Amniotic epithelial cell (primary cell): ENCODE measurements around the gene GATAD2B.
A peak's percentile ranks its signal among the peaks of the same experiment; 100 is the strongest.

Experiments used
- DNase-seq: peaks from one replicate; pipeline ENCODE4 v3.0.0-alpha.2; 2010; ENCODE audit warnings: low read depth

Gene GATAD2B

GRCh38 chr1:153922972-153923925, at the start of gene GATAD2B:
GATAD2B (minus strand) TSS chr1:153922972; CDS start chr1:153828347, 94,625 bp downstream.
- peak; percentile 100 for DNase-seq

- no peak for DNase-seq
These were observed 47.6 kb upstream of the GATAD2B start for GRCh38 chr1:153970346-153970745.

DNA sequence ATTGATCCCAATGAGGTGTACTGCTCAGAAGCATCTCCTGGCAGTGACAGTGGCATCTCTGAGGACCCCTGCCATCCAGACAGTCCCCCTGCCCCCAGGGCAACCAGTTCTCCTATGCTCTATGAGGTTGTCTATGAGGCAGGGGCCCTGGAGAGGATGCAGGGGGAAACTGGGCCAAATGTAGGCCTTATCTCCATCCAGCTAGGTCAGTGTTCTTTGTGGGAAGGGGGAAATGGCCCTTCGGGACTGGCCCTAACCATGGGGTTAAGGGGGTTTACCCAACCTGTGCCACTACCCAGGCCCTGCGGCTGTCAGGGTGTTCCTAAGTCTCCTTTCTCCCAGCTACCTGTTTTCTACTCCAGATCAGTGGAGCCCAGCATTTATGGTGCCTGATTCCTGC, 46.2 kb upstream of the GATAD2B start:
- no peak for DNase-seq

GRCh38 chr1:153968408-153968807, 45.6 kb upstream of the GATAD2B start:
- no peak for DNase-seq

- DNase-seq, result no peak
These were observed 45.2 kb upstream of the GATAD2B start for GRCh38 chr1:153968000-153968363.

GRCh38 chr1:153967107-153967999, 44.6 kb upstream of the GATAD2B start, which contains the start of gene CREB3L4:
CREB3L4 (plus strand) TSS chr1:153967902; CDS start chr1:153968526, 624 bp downstream.
- peak; percentile 99 for DNase-seq

DNA sequence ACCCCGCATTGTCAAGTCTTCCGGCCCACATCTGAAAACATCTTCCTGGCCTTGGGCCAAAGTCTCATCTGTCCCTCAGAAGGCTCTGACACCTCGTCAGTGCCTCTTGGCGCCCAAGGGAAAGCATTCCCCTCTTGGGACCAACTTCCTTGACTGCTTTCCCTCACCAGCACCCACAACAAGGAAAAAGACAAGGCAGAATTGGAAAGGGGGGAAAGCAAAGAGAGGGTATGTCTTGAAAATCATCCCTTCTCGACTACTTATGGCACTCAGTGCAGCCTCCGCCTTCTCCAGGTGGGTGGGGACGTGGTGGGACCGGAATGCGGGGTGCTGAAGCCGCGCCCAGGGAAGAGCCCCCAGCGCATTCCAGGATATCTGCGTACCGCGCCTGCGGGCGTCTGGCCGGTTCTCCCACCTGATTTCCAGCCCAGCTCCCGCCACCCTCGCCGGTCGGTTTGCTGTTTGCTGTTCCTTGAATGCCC, 41.1 kb upstream of the GATAD2B start:
- DNase-seq, result peak; percentile 43

GRCh38 chr1:153963030-153963849, 40.5 kb upstream of the GATAD2B start, which contains the start of gene SLC39A1:
SLC39A1 (minus strand) TSS chr1:153963537; CDS start chr1:153962715, 822 bp downstream.
- peak; percentile 94 for DNase-seq

DNA sequence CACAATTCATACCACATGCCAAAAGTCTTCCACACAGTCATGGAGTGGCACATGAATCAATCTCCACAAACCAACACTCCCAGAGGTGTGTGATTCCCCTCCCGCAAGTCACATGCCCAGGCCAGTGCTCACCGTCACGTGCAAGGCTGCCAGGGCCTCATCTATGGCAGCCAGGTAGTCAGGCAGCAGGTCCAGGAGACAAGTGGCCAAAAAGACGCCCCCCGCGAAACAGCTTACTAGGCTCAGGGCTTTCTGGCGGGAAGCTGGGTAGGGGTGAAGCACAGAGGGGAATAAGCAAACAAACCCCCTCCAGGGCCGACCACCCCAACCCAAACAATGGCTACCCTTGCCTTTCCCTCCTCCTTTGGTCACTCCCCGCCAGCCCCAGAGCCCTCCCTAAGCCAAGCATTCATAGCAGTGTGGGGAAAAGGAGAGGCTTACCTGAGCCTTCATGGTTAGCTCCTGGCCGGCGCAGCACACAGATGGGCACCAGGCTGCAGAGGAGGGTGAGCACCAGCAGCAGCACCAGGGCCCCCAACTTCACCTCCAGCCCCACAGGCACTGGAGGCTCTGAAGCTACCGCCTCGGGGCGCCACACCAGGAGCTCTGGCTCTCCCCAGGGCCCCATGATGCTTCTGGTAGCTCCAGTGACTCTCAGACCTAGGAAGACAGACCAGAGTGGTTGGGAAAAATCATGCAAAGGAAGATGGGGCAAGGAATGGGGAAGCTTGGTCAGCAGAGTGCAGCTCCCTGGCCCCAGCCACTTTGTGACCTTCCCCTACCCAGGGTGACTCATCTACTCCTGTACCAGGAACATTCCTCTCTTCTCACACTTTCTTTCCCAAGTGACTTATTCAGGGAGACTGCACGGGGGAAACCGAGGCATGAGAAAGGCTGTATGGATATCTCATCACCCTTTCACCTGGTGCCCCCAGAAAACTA, 39.6 kb upstream of the GATAD2B start:
- peak; percentile 82 for DNase-seq

- no peak for DNase-seq
These were observed 38.6 kb upstream of the GATAD2B start for GRCh38 chr1:153961421-153961820.

GRCh38 chr1:153960206-153960605, 37.4 kb upstream of the GATAD2B start:
- no peak for DNase-seq

DNA sequence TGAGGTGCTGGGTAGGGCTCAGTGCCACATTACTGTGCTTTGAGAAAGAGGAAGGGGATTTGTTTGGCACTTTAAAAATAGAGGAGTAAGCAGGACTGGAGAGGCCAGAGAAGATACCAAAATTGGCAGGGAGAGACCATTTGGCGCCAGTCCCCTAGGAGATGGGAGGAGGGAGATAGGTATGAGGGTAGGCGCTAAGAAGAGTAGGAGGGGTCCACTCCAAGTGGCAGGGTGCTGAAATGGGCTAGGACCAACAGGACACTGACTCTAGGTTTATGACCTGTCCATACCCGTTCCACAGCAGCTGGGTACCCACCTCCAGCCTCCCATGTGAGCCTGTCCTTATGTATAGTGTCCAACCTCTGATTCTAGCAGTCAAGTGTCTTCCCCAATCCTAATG, 36.7 kb upstream of the GATAD2B start:
- no peak for DNase-seq

- DNase-seq, result no peak
These were observed 36.1 kb upstream of the GATAD2B start for GRCh38 chr1:153958961-153959260.

- peak; percentile 98 for DNase-seq
These were observed 35.6 kb upstream of the GATAD2B start, which contains the start of gene CRTC2 for GRCh38 chr1:153958111-153958960. CRTC2 (minus strand) TSS chr1:153958612; CDS start chr1:153958497, 115 bp downstream.

GRCh38 chr1:153957744-153958110, 35.0 kb upstream of the GATAD2B start:
- peak; percentile 10 for DNase-seq

- no peak for DNase-seq
These were observed 34.4 kb upstream of the GATAD2B start for GRCh38 chr1:153956997-153957715.

DNA sequence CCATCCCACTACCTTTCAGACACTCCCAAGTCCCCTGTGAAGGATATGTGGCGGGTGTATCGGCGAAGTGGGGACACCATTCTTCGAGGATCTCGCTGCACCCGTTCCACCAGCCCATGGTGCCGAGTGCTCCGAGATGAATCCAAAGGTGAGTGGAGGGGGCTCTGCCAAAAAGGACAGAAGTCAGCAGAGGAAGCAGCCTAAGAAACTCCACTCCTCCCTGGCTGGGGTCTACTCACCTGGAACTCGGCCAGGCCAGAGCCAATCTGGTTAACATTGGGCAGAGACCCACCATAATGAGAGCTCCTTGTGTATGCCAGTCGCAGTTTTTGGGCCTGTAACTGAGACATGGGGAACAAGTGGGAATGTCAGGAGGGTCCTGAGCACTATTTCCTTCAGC, 32.1 kb upstream of the GATAD2B start:
- DNase-seq, result no peak

GRCh38 chr1:153953859-153954365, 31.1 kb upstream of the GATAD2B start:
- no peak for DNase-seq

- DNase-seq, result no peak
These were observed 29.0 kb upstream of the GATAD2B start for GRCh38 chr1:153951801-153952200.
